H1 (cell line): ENCODE measurements around the gene PPP1R15B. TPM values are rescaled to one million over a fixed set of nuclear protein-coding genes. Genes with fewer than 3 reads are reported as not detected.
A peak's percentile ranks its signal among the peaks of the same experiment; 100 is the strongest.

Experiments used
- CHD7 ChIP-seq: fragments of 300-600 bp; sonication (generic); IDR thresholded peaks from 2 replicates; pipeline ENCODE4 v1.7.1; 2012; ENCODE audit warnings: low read length, moderate library complexity, mild to moderate bottlenecking, inconsistent platforms; ENCODE audit not compliant: insufficient replicate concordance
- NANOG ChIP-seq: IDR thresholded peaks from 2 replicates; pipeline ENCODE4 v1.6.1; 2011; ENCODE audit warnings: low read length, low read depth, mild to moderate bottlenecking, inconsistent platforms; ENCODE audit not compliant: insufficient read depth, poor library complexity, severe bottlenecking
- POLR2A ChIP-seq, 2 experiments: IDR thresholded peaks; 1 replicate in 1 of 2; 2 replicates in 1 of 2; pipeline ENCODE4 v1.6.1; 2011; ENCODE audit warnings: low read depth in 2 of 2, low read length in 2 of 2, mild to moderate bottlenecking in 2 of 2; ENCODE audit errors: control extremely low read depth in 1 of 2
- RBBP5 ChIP-seq: IDR thresholded peaks from 2 replicates; pipeline ENCODE4 v1.7.1; 2012; ENCODE audit warnings: low read depth, mild to moderate bottlenecking, inconsistent platforms, low read length, moderate library complexity, borderline replicate concordance
- RNF2 ChIP-seq: fragments of 200-900, 300-1000 bp; sonication (generic); IDR thresholded peaks from 2 replicates; pipeline ENCODE4 v1.7.1; 2016; ENCODE audit warnings: borderline replicate concordance, low read depth, mild to moderate bottlenecking, antibody characterized with exemption, low read length; ENCODE audit not compliant: poor library complexity, severe bottlenecking; ENCODE audit errors: missing control alignments
- SAP30 ChIP-seq: fragments of 300-600 bp; sonication (generic); IDR thresholded peaks from 2 replicates; pipeline ENCODE4 v1.7.1; 2012; ENCODE audit warnings: low read length, moderate library complexity, mild to moderate bottlenecking, inconsistent platforms; ENCODE audit not compliant: insufficient read depth, insufficient replicate concordance
- SRF ChIP-seq: IDR thresholded peaks from 2 replicates; pipeline ENCODE4 v1.6.1; 2011; ENCODE audit warnings: mild to moderate bottlenecking, low read depth, low read length, moderate library complexity
- TAF1 ChIP-seq: IDR thresholded peaks from 2 replicates; pipeline ENCODE4 v1.6.1; 2011; ENCODE audit warnings: mild to moderate bottlenecking, low read depth, low read length
- YY1 ChIP-seq: IDR thresholded peaks from 2 replicates; pipeline ENCODE4 v1.6.1; 2011; ENCODE audit warnings: low read depth, mild to moderate bottlenecking, low read length
- polyA plus RNA-seq, 7 experiments: library from polyadenylated mRNA; depleted of rRNA in 3 of 7; stranded (reverse) in 5 of 7; unstranded in 2 of 7; fragments of >200 nt in 5 of 7; fragments of 200-250 nt in 2 of 7; gene quantifications; 1 replicate in 5 of 7; 2 replicates in 1 of 7; 4 replicates in 1 of 7; pipeline versions ENCODE4 v1.2.1 to v1.2.3, GENCODE V29; 2011 to 2013; ENCODE audit warnings: missing spikeins in 2 of 7, mixed read lengths in 2 of 7
- total RNA-seq: library from RNA; stranded (reverse); fragmentation: NEBNext Ultra II Directional; extraction: Animal tissue kit (Norgen Biotek cat#: 25700); gene quantifications from 2 replicates; pipeline ENCODE4 v1.2.1, GENCODE V29; 2021

Gene PPP1R15B
- total and polyA plus RNA-seq, 2 of the 8 experiments (the other 6 are each of a cell fraction or from before 2014, with no cell fraction given): 14.4 to 72.2 TPM

GRCh38 chr1:204398197-204399125 lies 13.2 kb downstream of the PPP1R15B start (continued):
- TF ChIP-seq CHD7: no peak
- no peak for TF ChIP-seq POLR2A (IDR thresholded peaks at IDR 0.05; ENCODE audit: control extremely low read depth in 1 of 2, low read depth in 2 of 2, low read length in 2 of 2)
- no peak for TF ChIP-seq RBBP5
- TF ChIP-seq YY1: peak; percentile 68
- TF ChIP-seq TAF1: 0 out of 2 replicates have a peak, but pooled peaks have one; percentile 19
- no peak for TF ChIP-seq SAP30
- no peak for TF ChIP-seq RNF2
- no peak for TF ChIP-seq NANOG
- TF ChIP-seq SRF: 0 out of 2 replicates have a peak, but pooled peaks have one; percentile 14
